OCI-LY7 (cell line): Measurements from ENCODE around the gene CD93. TPM values are rescaled to one million over a fixed set of nuclear protein-coding genes. Genes with fewer than 3 reads are reported as not detected.

Experiments used
- BruUV-seq: library from RNA; stranded (reverse); fragments of 400-500 nt; replicated peaks from 2 replicates; lab custom pipeline; 2021; lab: Mats Ljungman, UMichigan
- CTCF ChIA-PET: fragments of 300-600 bp; sonication (Branson Sonifier 250); formaldehyde crosslinking; loops from one replicate; lab custom pipeline; 2022; ENCODE audit warnings: antibody characterized with exemption; ENCODE audit not compliant: unreplicated experiment; lab: Charles Lee
- POLR2A ChIA-PET: fragments of 300-600 bp; sonication (Branson Sonifier 250); formaldehyde crosslinking; loops from one replicate; lab custom pipeline; 2022; ENCODE audit warnings: antibody characterized with exemption; lab: Charles Lee
- DNase-seq: peaks from one replicate; pipeline ENCODE4 v3.0.0-alpha.2; 2015; ENCODE audit warnings: low spot score
- H2AFZ ChIP-seq: fragments of 200-600 bp; sonication (generic), shearing (Covaris generic); 2 replicates; pipeline ENCODE4 v1.6.1; 2014; ENCODE audit warnings: mild to moderate bottlenecking, antibody characterized with exemption, low read length, moderate library complexity
- H3K27ac ChIP-seq: fragments of 200-600 bp; sonication (generic); 2 replicates; pipeline ENCODE4 v1.5.1; 2014; ENCODE audit warnings: mixed run types, low read depth, mild to moderate bottlenecking, moderate library complexity, low read length, inconsistent platforms; ENCODE audit not compliant: poor library complexity, severe bottlenecking
- H3K36me3 ChIP-seq: fragments of 200-600 bp; sonication (generic); 2 replicates; pipeline ENCODE4 v1.6.1; 2014; ENCODE audit warnings: mild to moderate bottlenecking, antibody characterized with exemption, low read length, moderate library complexity, mixed read lengths; ENCODE audit not compliant: insufficient read depth
- H3K4me1 ChIP-seq: fragments of 200-600 bp; sonication (generic); 2 replicates; pipeline ENCODE4 v1.5.1; 2014; ENCODE audit warnings: mild to moderate bottlenecking, low read length; ENCODE audit not compliant: insufficient read depth, poor library complexity, severe bottlenecking
- H3K4me2 ChIP-seq: fragments of 200-600 bp; sonication (generic); 2 replicates; pipeline ENCODE4 v1.6.1; 2014; ENCODE audit warnings: mild to moderate bottlenecking, low read length
- H3K4me3 ChIP-seq: fragments of 200-600 bp; sonication (generic); 2 replicates; pipeline ENCODE4 v1.5.1; 2014; ENCODE audit warnings: mild to moderate bottlenecking, low read depth, low read length; ENCODE audit not compliant: poor library complexity, severe bottlenecking
- H3K79me2 ChIP-seq: fragments of 200-600 bp; sonication (generic); 2 replicates; pipeline ENCODE4 v1.6.1; 2016; ENCODE audit warnings: low read depth, mild to moderate bottlenecking, low read length, moderate library complexity, mixed read lengths; ENCODE audit not compliant: insufficient read depth
- H3K9me2 ChIP-seq: fragments of 200-600 bp; sonication (generic); 2 replicates; pipeline ENCODE4 v1.6.1; 2016; ENCODE audit warnings: mild to moderate bottlenecking, low read length, mixed read lengths; ENCODE audit not compliant: insufficient read depth
- H3K9me3 ChIP-seq: fragments of 200-600 bp; sonication (generic); 2 replicates; pipeline ENCODE4 v1.6.1; 2014; ENCODE audit warnings: mild to moderate bottlenecking, mixed run types, low read length, mixed read lengths
- H4K20me1 ChIP-seq: fragments of 200-600 bp; sonication (generic); 2 replicates; pipeline ENCODE4 v1.6.1; 2014; ENCODE audit warnings: mild to moderate bottlenecking, antibody characterized with exemption, low read length, moderate library complexity, mixed read lengths; ENCODE audit not compliant: insufficient read depth
- CTCF ChIP-seq: fragments of 200-600 bp; sonication (generic); conservative IDR thresholded peaks from 2 replicates; pipeline ENCODE4 v1.5.1; 2014; ENCODE audit warnings: mild to moderate bottlenecking, antibody characterized with exemption, low read length, moderate library complexity, mixed read lengths
- EZH2phosphoT487 ChIP-seq: fragments of 200-600 bp; sonication (generic); IDR thresholded peaks from 2 replicates; pipeline ENCODE4 v1.6.1; 2018; ENCODE audit warnings: low read depth, borderline replicate concordance, mild to moderate bottlenecking, mixed run types, antibody characterized with exemption, low read length, moderate library complexity, mixed read lengths
- intact Hi-C: fragments of 100-400 bp; cut with micrococcal nuclease; formaldehyde crosslinking; loops from one replicate; pipeline ENCODE4 v1.10.0; 2022; ENCODE audit not compliant: unreplicated experiment
- total RNA-seq, 2 experiments: library from RNA; depleted of rRNA in 1 of 2; stranded (reverse); fragments of >200 nt in 1 of 2; shearing (Covaris generic) in 1 of 2; gene quantifications; 2 replicates each; pipeline ENCODE4 v1.2.3, GENCODE V29; 2014 to 2022

CD93 gene
- total RNA-seq, 2 experiments from 2014 or later = not detected

DNA sequence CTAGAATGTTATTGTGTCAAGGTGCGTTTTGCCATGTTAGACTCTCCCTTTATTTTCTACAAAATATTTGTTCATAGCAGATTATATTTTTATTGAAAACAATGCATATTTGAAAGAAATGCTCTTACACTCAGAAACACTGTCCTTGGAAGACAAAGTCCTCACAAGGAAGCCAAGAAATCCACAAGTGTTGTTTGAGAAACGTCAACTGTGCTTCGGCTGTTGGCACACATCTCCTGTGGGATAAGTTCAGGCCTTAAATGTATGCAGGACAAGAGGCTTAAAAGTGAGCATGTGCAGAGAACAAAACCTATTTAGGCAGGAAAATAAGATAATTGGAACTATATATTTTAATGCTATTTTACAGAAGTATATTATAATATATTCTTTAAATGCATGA lies 27.1 kb downstream of the CD93 start:
- Histone ChIP-seq H3K79me2 (no peaks in the 10 kb centered on the region), H3K4me2 (no peak overlapping the region), H3K4me1 (no peaks in the 10 kb centered on the region), H3K9me2 (no peaks in the 10 kb centered on the region), H2AFZ (no peak overlapping the region), H3K4me3 (no peak overlapping the region), H4K20me1 (no peaks in the 10 kb centered on the region), H3K9me3 (no peaks in the 10 kb centered on the region), H3K36me3 (no peaks in the 10 kb centered on the region), H3K27ac (no peak overlapping the region)
- TF ChIP-seq EZH2phosphoT487 (no peak), CTCF (no peak)
- intact Hi-C loops = no loop called here
- ChIA-PET POLR2A (no interaction called here), CTCF (no interaction called here)
- no peak for DNase-seq
- BruUV-seq = no TSS peak

DNA sequence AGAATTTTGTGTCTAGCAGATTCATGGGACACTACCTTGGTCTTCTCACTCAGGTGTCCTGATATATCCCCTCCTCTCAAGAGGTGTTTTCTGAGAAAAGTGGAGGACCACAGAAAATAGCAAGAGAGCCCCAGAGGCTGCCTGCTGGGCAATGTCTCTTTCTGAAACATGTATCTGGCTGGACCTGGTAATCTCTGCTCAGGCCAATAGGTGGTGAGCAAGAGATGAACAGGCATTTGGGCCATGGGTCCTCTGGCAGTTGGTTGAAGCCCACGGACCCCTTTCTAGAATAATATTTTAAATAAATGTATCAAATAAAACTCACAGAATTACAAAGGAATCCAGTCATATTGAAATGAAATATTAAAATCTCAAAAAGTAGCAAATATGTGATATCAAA lies 27.9 kb downstream of the CD93 start:
- no peak overlapping the region for H3K4me2 ChIP-seq
- H3K9me3 ChIP-seq = no peaks in the 10 kb centered on the region
- H3K27ac ChIP-seq = no peak overlapping the region
- no peaks in the 10 kb centered on the region for H3K36me3 ChIP-seq
- DNase-seq = no peak
- no TSS peak for BruUV-seq
- no peaks in the 10 kb centered on the region for H3K9me2 ChIP-seq
- CTCF ChIA-PET = no interaction called here
- TF ChIP-seq CTCF = no peak
- no peak for TF ChIP-seq EZH2phosphoT487
- H2AFZ ChIP-seq = no peak overlapping the region
- H3K4me1 ChIP-seq = no peaks in the 10 kb centered on the region
- POLR2A ChIA-PET = no interaction called here
- no peak overlapping the region for H3K4me3 ChIP-seq
- no peaks in the 10 kb centered on the region for H4K20me1 ChIP-seq
- H3K79me2 ChIP-seq = no peaks in the 10 kb centered on the region
- intact Hi-C loops = no loop called here

DNA sequence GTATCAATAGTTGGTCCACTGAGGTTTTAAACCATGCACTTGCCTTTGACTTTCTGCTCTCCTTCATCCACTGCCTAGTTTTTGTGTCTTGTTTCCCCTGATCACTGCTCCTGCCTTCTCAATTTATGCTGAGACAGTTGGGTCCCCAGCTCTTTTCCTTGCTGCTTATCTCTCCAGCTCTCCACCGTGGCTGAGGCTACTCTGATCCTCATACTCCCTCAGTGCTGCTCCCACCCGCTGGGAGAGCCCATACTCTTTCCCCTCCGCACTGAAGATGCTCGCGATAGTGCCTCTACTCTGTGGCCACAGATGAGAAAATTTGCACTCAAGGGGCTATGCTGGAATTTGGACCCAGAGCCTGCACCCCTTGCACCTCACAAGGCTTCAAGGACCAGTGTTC lies 33.2 kb downstream of the CD93 start:
- TF ChIP-seq CTCF (no peak), EZH2phosphoT487 (no peak)
- Histone ChIP-seq H3K4me1 (no peaks in the 10 kb centered on the region), H3K79me2 (no peaks in the 10 kb centered on the region), H3K4me2 (no peak overlapping the region), H4K20me1 (no peaks in the 10 kb centered on the region), H3K9me2 (no peaks in the 10 kb centered on the region), H3K9me3 (no peaks in the 10 kb centered on the region), H3K36me3 (no peaks in the 10 kb centered on the region), H2AFZ (no peak overlapping the region), H3K27ac (no peak overlapping the region), H3K4me3 (no peak overlapping the region)
- intact Hi-C loops = no loop called here
- POLR2A ChIA-PET = no interaction called here
- no peak for DNase-seq
- no TSS peak for BruUV-seq
- CTCF ChIA-PET = no interaction called here
